GM20000 (cell line): Measurements from ENCODE around the gene RBM8A.

Experiments
- DNase-seq: peaks from one replicate; pipeline ENCODE4 v3.0.0; 2012; ENCODE audit warnings: low spot score
- TF ChIP-seq, protein P1 (sequence below): IDR thresholded peaks from 2 replicates; pipeline ENCODE4 v1.5.1; 2012; ENCODE audit warnings: mild to moderate bottlenecking, control low read depth; ENCODE audit errors: extremely low read depth, missing control alignments

RBM8A gene

DNA sequence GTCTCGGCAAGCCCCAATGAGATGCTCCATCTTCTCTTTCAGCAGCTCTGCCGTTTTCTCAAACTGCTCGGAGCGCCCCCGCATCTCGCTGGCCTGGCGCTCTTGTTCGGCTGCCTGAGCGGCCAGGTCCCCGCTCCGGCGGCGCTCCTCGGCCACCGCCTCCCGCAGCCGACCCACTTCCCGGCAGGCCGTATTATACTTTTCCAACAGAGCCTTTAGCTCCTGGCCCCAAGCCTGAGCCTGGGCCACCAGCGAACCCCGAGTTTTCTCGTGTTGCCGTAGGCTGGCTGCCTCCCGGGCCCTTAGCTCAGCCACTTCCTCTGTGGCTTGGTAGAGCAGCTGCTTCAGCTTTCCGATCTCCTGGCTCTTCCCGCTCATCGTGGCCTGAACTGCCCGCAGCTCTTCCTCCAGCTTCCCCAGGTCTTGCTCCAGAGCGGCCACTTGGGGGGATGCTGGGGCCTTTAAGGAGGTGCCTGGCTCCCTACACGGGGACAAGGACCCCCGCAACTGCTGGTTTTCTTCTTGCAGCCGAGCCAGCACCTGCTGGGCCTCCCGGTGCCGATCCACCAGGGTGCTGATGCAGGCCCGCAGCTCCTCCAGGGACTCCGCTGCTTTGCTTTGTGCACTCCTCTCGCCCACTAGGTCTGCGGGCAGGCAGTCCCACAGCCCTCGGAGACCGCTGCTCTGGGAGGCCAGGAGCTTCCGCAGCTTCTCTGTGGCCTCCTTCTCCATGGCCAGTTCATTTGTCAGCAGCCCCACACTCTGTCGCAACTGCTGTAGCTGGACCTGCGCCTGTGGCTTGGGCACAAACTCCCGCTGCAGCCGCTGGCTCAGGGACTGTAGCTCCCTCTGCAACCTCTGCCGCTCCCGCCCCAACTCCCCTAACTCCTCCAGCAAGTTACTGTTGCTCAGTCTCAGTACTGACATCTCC, 55.0 kb downstream of the RBM8A start:
- DNase-seq = peak; percentile 58
- TF ChIP-seq, protein P1, sequence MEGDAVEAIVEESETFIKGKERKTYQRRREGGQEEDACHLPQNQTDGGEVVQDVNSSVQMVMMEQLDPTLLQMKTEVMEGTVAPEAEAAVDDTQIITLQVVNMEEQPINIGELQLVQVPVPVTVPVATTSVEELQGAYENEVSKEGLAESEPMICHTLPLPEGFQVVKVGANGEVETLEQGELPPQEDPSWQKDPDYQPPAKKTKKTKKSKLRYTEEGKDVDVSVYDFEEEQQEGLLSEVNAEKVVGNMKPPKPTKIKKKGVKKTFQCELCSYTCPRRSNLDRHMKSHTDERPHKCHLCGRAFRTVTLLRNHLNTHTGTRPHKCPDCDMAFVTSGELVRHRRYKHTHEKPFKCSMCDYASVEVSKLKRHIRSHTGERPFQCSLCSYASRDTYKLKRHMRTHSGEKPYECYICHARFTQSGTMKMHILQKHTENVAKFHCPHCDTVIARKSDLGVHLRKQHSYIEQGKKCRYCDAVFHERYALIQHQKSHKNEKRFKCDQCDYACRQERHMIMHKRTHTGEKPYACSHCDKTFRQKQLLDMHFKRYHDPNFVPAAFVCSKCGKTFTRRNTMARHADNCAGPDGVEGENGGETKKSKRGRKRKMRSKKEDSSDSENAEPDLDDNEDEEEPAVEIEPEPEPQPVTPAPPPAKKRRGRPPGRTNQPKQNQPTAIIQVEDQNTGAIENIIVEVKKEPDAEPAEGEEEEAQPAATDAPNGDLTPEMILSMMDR = no peak
